ENCODE results near the gene ATXN7L1. TPM values are rescaled to one million over a fixed set of nuclear protein-coding genes. Genes with fewer than 3 reads are reported as not detected.

The ATXN7L1 gene
- total RNA-seq, 1 experiment from 2014 or later, result 24.3 TPM

DNA sequence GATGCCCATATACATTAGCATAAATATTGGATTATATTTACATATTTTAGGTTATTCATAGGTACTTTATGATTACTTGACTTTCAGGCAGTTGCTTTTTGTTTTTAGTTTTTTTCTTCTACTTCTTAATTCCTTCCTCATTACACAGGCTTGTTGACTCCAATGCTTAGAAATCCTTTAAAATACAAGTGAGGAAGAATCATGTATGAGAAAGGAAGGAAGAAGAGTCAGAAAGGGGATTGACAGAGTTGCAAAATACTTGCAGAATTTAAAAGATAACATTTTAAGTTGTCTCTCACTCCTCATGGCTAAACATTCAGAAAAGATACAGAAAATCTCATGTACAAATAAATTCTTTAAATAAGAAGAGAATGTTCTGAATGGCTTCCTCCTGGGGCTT lies 61.9 kb downstream of the ATXN7L1 start:
- Histone ChIP-seq H3K56ac (ENCODE audit: insufficient read length, low read depth, low read length) (no peak overlapping the region), H4K8ac (replicated peaks; ENCODE audit: insufficient read length, low read depth, low read length) (no peak overlapping the region), H4K5ac (ENCODE audit: insufficient read length, low read depth, low read length) (no peak overlapping the region), H3K79me1 (ENCODE audit: insufficient read depth, low read depth, low read length, poor library complexity, severe bottlenecking) (no peaks in the 10 kb centered on the region), H3K4ac (ENCODE audit: low read depth, low read length) (no peak overlapping the region), H2BK5ac (ENCODE audit: insufficient read length, low read length) (no peak overlapping the region), H3K27ac (ENCODE audit: insufficient read length, low read depth, low read length) (no peak overlapping the region), H3K9ac (ENCODE audit: extremely low read depth, insufficient read length, low read length) (no peak overlapping the region), H2BK20ac (ENCODE audit: low read depth, low read length, poor library complexity, severe bottlenecking) (no peak overlapping the region), H2BK12ac (ENCODE audit: insufficient read length, low read depth, low read length) (no peak overlapping the region), H3K23ac (ENCODE audit: insufficient read length, low read depth, low read length) (no peak overlapping the region), H2AFZ (ENCODE audit: low read length) (no peak overlapping the region), H2AK5ac (ENCODE audit: insufficient read length, low read length) (no peak overlapping the region), H2BK15ac (ENCODE audit: low read depth, low read length) (no peak overlapping the region), H3K9me3 (ENCODE audit: control insufficient read depth, low read depth, low read length) (no peaks in the 10 kb centered on the region), H3K4me2 (ENCODE audit: insufficient read depth, insufficient read length, low read length) (no peak overlapping the region), H4K91ac (ENCODE audit: insufficient read length, low read depth, low read length) (no peak overlapping the region), H3K23me2 (ENCODE audit: insufficient read length, low read depth, low read length, poor library complexity, severe bottlenecking) (no peaks in the 10 kb centered on the region), H3T11ph (ENCODE audit: low read length) (no peak overlapping the region), H3K4me1 (ENCODE audit: insufficient read depth, low read length) (no peaks in the 10 kb centered on the region), H3K18ac (ENCODE audit: insufficient read length, low read depth, low read length) (no peak overlapping the region), H3K27me3 (ENCODE audit: insufficient read depth, low read length) (no peaks in the 10 kb centered on the region), H2BK120ac (ENCODE audit: low read depth, low read length, poor library complexity, severe bottlenecking) (no peak overlapping the region), H3K14ac (ENCODE audit: insufficient read depth, low read length) (no peak overlapping the region), H4K20me1 (ENCODE audit: control insufficient read depth, insufficient read depth, insufficient read length) (no peaks in the 10 kb centered on the region), H3K79me2 (ENCODE audit: insufficient read depth, low read length) (no peaks in the 10 kb centered on the region)
- Mint-ChIP-seq H3K27ac (no peak overlapping the region), H3K4me1 (peaks cover 14 to 16% of the 10 kb centered on the region in 2 experiments; a peak in 3 of 4 replicates), H3K4me3 (no peak overlapping the region), H3K9me3 (no peaks in the 10 kb centered on the region), H3K36me3 (ENCODE audit: insufficient read depth in 1 of 3, low read depth in 3 of 3) (peaks cover 0 to 2% (median 0%) of the 10 kb centered on the region in 3 experiments; a peak in 3 of 7 replicates), H3K27me3 (ENCODE audit: low read depth) (no peaks in the 10 kb centered on the region; the same call in 1 of the 2 replicates)
- TF ChIP-seq, protein P1, sequence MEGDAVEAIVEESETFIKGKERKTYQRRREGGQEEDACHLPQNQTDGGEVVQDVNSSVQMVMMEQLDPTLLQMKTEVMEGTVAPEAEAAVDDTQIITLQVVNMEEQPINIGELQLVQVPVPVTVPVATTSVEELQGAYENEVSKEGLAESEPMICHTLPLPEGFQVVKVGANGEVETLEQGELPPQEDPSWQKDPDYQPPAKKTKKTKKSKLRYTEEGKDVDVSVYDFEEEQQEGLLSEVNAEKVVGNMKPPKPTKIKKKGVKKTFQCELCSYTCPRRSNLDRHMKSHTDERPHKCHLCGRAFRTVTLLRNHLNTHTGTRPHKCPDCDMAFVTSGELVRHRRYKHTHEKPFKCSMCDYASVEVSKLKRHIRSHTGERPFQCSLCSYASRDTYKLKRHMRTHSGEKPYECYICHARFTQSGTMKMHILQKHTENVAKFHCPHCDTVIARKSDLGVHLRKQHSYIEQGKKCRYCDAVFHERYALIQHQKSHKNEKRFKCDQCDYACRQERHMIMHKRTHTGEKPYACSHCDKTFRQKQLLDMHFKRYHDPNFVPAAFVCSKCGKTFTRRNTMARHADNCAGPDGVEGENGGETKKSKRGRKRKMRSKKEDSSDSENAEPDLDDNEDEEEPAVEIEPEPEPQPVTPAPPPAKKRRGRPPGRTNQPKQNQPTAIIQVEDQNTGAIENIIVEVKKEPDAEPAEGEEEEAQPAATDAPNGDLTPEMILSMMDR (conservative IDR thresholded peaks at IDR 0.05), result no peak
- no peak for DNase-seq
